GM12801 (cell line): ENCODE measurements around the gene PRICKLE3.

Experiments
- TF ChIP-seq, protein P1 (sequence below): IDR thresholded peaks from one replicate; pipeline ENCODE4 v1.5.1; 2011; ENCODE audit warnings: control low read depth; ENCODE audit not compliant: insufficient read length; ENCODE audit errors: extremely low read depth

Gene PRICKLE3

DNA sequence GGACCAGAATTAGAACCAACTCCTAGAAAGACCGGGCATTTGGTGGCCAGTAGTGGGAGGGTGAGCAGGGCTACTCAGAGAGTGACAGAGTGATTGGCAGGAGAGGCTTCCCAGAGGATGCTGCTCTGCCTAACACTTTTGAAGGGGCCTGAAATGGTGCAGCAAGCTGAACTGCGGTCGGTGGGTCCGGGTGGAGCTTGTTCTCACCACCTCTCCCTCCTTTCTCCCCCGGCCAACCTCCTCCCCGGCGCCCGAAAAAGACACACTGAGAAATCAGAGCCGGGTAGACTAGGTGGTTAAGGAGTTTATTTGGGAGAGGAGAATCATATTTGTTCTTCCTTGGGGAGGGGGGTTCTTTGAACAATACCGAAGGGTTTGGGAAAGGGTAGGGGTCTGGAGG lies 1.4 kb upstream of the PRICKLE3 start:
- TF ChIP-seq, protein P1, sequence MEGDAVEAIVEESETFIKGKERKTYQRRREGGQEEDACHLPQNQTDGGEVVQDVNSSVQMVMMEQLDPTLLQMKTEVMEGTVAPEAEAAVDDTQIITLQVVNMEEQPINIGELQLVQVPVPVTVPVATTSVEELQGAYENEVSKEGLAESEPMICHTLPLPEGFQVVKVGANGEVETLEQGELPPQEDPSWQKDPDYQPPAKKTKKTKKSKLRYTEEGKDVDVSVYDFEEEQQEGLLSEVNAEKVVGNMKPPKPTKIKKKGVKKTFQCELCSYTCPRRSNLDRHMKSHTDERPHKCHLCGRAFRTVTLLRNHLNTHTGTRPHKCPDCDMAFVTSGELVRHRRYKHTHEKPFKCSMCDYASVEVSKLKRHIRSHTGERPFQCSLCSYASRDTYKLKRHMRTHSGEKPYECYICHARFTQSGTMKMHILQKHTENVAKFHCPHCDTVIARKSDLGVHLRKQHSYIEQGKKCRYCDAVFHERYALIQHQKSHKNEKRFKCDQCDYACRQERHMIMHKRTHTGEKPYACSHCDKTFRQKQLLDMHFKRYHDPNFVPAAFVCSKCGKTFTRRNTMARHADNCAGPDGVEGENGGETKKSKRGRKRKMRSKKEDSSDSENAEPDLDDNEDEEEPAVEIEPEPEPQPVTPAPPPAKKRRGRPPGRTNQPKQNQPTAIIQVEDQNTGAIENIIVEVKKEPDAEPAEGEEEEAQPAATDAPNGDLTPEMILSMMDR, result no peak

- TF ChIP-seq, protein P1, result no peak
These were observed 838 bp upstream of the PRICKLE3 start for GRCh38 chrX:49187028-49187394.

GRCh38 chrX:49184294-49185281 lies 1.6 kb downstream of the PRICKLE3 start:
- TF ChIP-seq, protein P1, result no peak

DNA sequence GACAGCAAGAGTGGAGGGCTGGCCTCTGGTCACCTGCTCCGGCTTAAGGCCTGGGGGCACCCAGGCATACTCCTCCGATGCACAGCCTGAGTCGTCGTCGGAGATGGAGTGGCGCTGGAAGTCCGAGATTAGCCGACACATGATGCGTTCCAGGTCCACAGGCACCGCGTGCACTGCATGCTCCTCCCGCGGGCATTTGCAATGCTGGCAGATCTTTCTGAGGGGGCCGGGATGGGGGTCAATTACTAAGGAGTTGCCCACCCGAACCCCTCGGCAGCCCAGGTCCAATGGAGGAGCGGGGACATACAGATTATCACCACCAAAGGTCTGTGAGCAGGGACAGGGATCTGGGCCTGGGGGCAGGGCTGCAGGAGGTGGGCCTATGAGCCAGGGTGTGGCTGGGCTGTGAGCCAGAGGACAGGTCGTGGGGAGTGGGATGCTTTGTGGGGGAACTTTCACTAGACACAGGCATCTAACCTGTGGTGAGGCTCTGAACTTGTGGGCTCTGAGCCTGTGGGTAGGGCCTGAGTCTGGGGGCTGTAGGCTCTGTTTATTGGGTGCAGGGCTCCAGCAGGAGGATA lies 2.4 kb downstream of the PRICKLE3 start:
- TF ChIP-seq, protein P1, result no peak

- TF ChIP-seq, protein P1, result no peak
These were observed 6.8 kb downstream of the PRICKLE3 start for GRCh38 chrX:49179358-49179757.

DNA sequence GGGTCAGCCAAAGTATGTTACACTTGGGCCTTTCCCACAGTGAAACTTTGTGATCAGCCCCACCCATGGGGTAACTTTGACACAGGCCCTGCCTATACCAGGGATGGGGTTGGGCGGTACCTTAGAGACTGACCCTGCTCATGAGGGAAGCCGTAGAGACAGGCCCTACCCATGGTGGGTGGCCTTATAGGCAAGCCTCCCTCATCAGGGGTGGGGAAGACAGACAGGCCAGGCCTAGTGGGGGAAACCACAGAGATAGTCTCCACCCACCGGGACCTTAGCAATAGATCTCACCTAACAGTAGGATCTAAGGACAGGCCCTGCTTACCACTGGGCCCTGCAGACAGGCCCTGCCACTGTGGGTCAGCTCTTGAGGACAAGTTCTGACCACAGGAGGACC lies 7.6 kb downstream of the PRICKLE3 start:
- TF ChIP-seq, protein P1, result no peak

DNA sequence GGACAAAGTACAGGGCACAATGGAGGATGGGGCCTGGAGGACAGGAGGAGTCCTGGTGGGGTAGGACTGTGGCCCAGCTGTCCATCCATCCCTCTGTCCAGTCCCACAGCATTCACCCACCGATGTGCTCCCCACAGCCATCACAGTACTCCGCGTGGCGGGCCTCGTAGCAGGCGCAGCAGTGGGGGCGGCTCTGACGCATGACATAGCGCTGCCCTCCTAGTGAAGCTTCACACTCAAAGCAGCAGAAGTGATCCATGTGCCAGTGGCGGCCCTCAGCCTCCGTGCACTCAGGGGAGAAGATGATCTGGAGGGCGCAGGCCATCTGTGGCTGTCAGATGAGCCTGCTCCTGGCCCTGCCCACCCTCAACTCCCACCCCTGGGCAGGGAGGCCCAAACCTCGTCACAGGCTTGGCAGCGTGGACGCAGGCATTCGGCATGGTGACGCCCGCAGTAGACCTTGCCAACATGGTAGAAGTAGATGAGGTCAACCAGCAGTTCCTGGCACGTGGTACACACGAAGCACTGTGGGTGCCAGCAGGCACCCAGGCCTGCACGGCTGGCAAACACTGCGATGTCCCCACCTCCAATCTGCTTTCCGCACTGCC lies 8.2 kb downstream of the PRICKLE3 start:
- TF ChIP-seq, protein P1, result no peak
